BLaER1 (cell line): ENCODE measurements around the gene LSAMP.

ENCODE experiments used
- H3K27ac ChIP-seq: shearing (Covaris generic); formaldehyde crosslinking; 2 replicates; pipeline ENCODE4 v1.8.1; 2022
- H3K27me3 ChIP-seq: shearing (Covaris generic); formaldehyde crosslinking; 2 replicates; pipeline ENCODE4 v1.8.1; 2022
- H3K36me3 ChIP-seq: shearing (Covaris generic); formaldehyde crosslinking; 2 replicates; pipeline ENCODE4 v1.8.1; 2022
- H3K4me1 ChIP-seq: shearing (Covaris generic); formaldehyde crosslinking; 2 replicates; pipeline ENCODE4 v1.8.1; 2022
- H3K4me2 ChIP-seq: shearing (Covaris generic); formaldehyde crosslinking; 2 replicates; pipeline ENCODE4 v1.8.1; 2022
- H3K4me3 ChIP-seq: shearing (Covaris generic); formaldehyde crosslinking; 2 replicates; pipeline ENCODE4 v1.8.1; 2022
- H3K9ac ChIP-seq: shearing (Covaris generic); formaldehyde crosslinking; 2 replicates; pipeline ENCODE4 v1.8.1; 2022
- H3K9me3 ChIP-seq: shearing (Covaris generic); formaldehyde crosslinking; 2 replicates; pipeline ENCODE4 v1.8.1; 2022
- H4K20me1 ChIP-seq: shearing (Covaris generic); formaldehyde crosslinking; 2 replicates; pipeline ENCODE4 v1.8.1; 2022
- Cebpa-rat ChIP-seq: shearing (Covaris generic); IDR thresholded peaks from 2 replicates; pipeline ENCODE4 v1.8.1; 2022

Gene LSAMP

DNA sequence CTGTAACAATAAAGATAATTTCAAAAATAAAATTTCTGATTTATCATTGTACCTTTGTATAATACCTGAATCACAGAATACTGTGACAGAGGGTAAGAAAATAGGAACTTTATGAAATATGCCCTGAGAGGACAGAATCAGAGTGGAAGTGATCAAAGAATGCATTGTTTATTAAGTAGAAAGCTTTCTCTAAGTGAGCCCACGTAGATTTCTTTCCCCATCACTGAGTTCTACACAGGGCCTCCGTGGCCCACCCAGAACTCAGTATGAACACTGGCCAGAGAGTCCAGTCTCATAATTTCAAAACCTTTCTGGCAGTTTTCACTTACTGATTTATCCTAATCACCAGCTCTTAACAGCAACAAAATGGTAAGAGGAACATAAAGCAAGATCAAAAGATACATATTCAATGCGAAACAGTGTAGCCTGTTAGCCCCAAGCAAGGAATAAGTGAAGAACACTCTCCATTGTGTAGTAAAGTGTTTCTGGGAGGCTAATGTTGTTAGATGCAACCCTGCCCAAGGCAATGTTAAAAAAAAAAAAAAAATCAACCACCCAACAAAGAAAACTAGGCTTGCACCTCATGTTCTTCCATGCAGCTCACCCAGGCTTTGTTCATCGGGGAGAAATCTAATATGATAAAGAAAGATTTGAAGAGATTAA, 341.3 kb downstream of the LSAMP start:
- Histone ChIP-seq H3K27ac (no peak overlapping the region), H3K36me3 (no peaks in the 10 kb centered on the region), H3K9me3 (no peaks in the 10 kb centered on the region), H3K4me2 (no peak overlapping the region), H3K4me3 (no peak overlapping the region), H3K27me3 (no peaks in the 10 kb centered on the region), H3K4me1 (no peaks in the 10 kb centered on the region), H4K20me1 (no peaks in the 10 kb centered on the region), H3K9ac (no peak overlapping the region)
- no peak for TF ChIP-seq Cebpa-rat

DNA sequence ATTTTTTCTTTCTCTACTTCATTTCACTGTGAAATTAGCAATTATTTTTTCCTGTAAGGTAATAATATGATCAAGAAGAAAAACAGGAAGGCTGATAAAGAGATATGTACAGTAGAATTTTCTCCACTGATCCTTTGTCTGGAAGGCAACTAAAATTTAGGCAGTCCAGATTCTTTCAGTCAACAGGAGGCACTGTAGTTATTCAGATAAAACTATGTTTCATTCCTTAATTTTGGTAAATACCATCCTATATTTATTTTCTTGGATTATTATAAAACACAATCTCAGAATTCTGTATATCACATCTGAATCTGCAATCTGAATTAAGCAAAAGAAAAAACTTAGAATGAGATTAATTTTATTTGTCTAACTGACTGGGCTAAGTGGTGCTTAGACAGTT, 343.2 kb downstream of the LSAMP start:
- no peaks in the 10 kb centered on the region for H3K36me3 ChIP-seq
- H3K27me3 ChIP-seq: no peaks in the 10 kb centered on the region
- no peak overlapping the region for H3K4me3 ChIP-seq
- H4K20me1 ChIP-seq: no peaks in the 10 kb centered on the region
- no peak for TF ChIP-seq Cebpa-rat
- H3K4me2 ChIP-seq: no peak overlapping the region
- H3K4me1 ChIP-seq: no peaks in the 10 kb centered on the region
- no peak overlapping the region for H3K27ac ChIP-seq
- H3K9ac ChIP-seq: no peak overlapping the region
- no peaks in the 10 kb centered on the region for H3K9me3 ChIP-seq

DNA sequence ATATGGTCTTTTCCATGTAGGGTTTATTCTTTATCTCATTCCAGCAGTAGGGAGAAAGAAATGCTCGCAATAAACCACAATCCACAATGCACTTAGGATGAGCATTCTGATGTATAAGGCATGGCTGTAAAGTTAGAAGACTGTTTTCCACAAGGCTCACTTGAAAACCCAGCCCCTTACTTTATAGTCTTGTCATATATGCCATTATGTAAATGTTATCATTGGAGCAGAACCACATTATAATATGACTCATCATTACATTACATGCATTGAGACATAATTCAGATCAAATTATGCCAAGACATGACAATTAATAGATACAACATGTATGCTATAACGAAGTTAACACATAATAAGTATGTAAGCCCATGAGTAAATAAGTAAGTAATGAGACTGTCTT, 348.1 kb downstream of the LSAMP start:
- Histone ChIP-seq H4K20me1 (no peaks in the 10 kb centered on the region), H3K27me3 (no peaks in the 10 kb centered on the region), H3K36me3 (no peaks in the 10 kb centered on the region), H3K4me1 (no peaks in the 10 kb centered on the region), H3K9ac (no peak overlapping the region), H3K27ac (no peak overlapping the region), H3K4me3 (no peak overlapping the region), H3K9me3 (no peaks in the 10 kb centered on the region), H3K4me2 (no peak overlapping the region)
- no peak for TF ChIP-seq Cebpa-rat

DNA sequence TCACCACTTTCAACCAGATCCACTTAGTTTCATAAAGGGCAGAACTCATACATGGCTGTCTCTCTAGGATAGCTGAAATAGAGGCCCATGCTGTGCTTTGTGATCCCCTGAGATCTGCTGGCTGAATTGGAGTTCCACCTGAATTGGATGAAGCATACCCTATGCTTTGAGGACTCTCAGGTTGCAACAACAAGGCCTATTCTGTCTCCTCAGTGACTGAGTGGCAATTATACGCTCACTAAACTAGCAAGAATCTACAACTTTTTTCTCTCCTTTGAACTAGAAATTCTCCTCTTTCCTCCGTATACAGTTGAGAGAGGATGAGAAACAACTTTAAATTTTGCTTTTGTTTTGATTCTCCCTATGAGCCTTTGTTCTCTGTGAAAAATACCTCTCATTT, 348.7 kb downstream of the LSAMP start:
- H3K4me2 ChIP-seq: no peak overlapping the region
- no peak overlapping the region for H3K9ac ChIP-seq
- H3K4me3 ChIP-seq: no peak overlapping the region
- TF ChIP-seq Cebpa-rat: no peak
- H3K4me1 ChIP-seq: no peaks in the 10 kb centered on the region
- no peaks in the 10 kb centered on the region for H3K9me3 ChIP-seq
- no peaks in the 10 kb centered on the region for H3K27me3 ChIP-seq
- no peaks in the 10 kb centered on the region for H4K20me1 ChIP-seq
- no peaks in the 10 kb centered on the region for H3K36me3 ChIP-seq
- no peak overlapping the region for H3K27ac ChIP-seq

DNA sequence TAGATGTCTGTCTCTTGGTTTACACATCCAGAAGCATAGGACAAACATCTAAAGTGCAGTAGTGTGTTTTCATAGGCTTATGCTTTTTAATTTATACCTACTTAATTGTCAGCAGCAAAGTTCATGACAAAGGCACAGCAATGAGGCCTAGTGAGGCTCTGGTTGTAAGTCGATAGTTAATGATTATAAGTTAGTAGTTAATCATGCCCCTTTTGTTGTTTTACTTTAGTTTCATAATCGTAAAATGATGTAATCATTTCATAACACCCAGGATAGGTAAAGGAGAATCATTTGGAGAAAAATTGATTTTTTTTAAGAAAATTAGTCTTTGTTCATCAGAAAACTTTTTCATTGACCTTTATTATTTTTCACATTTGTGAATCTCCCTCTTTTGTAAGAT, 351.9 kb downstream of the LSAMP start:
- H3K9me3 ChIP-seq: no peaks in the 10 kb centered on the region; the same call in 1 of the 2 replicates
- no peak overlapping the region for H3K4me2 ChIP-seq
- no peaks in the 10 kb centered on the region for H3K27me3 ChIP-seq
- H4K20me1 ChIP-seq: no peaks in the 10 kb centered on the region
- no peak overlapping the region for H3K27ac ChIP-seq
- no peak overlapping the region for H3K4me3 ChIP-seq
- no peaks in the 10 kb centered on the region for H3K36me3 ChIP-seq
- H3K9ac ChIP-seq: no peak overlapping the region
- H3K4me1 ChIP-seq: no peaks in the 10 kb centered on the region
- no peak for TF ChIP-seq Cebpa-rat

DNA sequence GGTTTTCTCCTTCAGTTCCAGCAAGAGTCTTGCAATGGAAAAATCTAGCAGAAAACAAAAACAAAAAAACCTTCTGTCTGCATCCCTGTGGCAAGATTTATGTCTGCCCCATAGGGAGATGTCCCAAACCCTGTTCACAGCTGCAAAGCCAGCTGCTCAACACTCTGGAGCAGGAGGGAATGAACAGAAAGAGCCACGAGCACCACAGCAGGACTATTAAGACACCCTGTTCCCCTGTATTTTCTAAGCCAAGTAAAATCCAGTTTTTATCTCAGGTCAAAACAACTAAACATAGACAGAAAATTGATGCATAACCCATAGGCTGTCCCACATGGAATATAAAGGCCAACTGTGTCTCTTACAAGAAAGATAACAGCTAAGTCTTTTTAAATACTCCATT, 357.9 kb downstream of the LSAMP start:
- H3K4me2 ChIP-seq: no peak overlapping the region
- TF ChIP-seq Cebpa-rat: no peak
- H3K9ac ChIP-seq: no peak overlapping the region

DNA sequence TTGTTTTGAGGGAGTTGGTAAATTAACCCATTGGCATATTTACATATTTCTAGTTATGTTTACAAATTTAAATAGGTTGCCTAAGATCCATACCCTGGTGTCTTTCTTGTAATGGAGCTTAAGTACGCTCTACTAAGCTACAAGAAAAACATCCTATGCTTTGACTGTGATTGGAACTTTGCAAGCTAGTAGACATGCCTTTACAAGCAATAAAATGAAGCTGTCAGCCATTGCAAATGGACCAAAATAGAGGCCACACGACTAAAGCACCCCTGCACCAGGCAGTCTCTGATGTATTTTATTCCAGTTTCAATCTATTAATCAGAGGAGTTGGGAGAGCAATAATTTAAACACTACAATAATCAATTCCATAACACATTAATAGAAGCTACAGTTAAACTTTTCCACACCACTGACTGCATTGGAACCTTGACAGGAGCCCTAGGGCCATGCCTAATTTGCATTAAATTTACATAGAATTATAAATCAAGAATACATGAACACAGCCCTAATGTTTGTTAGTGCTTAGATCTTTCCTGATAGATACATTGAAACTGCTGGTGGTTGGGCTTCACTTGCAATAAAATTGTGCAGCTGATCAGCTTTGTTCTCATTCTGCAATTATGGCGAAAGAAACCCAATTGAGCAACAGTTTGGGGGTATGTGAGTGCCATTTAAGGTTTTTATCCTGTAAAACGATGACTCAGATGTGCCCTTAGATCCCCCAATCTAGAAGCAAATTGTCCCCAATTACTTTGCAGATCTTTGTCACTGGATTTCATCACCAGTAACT, 360.1 kb downstream of the LSAMP start:
- Histone ChIP-seq H4K20me1 (no peaks in the 10 kb centered on the region), H3K36me3 (no peaks in the 10 kb centered on the region), H3K27ac (no peak overlapping the region), H3K9me3 (no peaks in the 10 kb centered on the region), H3K4me3 (no peak overlapping the region), H3K4me2 (no peak overlapping the region), H3K9ac (no peak overlapping the region), H3K4me1 (no peaks in the 10 kb centered on the region), H3K27me3 (no peaks in the 10 kb centered on the region)
- TF ChIP-seq Cebpa-rat: no peak

More for the DNA sequence above, 357.9 kb downstream of the LSAMP start:
- no peaks in the 10 kb centered on the region for H3K4me1 ChIP-seq
- H3K27ac ChIP-seq: no peak overlapping the region
- H4K20me1 ChIP-seq: no peaks in the 10 kb centered on the region
- no peaks in the 10 kb centered on the region; the same call in 1 of the 2 replicates for H3K9me3 ChIP-seq
- no peaks in the 10 kb centered on the region for H3K36me3 ChIP-seq
- H3K27me3 ChIP-seq: no peaks in the 10 kb centered on the region
- H3K4me3 ChIP-seq: no peak overlapping the region

DNA sequence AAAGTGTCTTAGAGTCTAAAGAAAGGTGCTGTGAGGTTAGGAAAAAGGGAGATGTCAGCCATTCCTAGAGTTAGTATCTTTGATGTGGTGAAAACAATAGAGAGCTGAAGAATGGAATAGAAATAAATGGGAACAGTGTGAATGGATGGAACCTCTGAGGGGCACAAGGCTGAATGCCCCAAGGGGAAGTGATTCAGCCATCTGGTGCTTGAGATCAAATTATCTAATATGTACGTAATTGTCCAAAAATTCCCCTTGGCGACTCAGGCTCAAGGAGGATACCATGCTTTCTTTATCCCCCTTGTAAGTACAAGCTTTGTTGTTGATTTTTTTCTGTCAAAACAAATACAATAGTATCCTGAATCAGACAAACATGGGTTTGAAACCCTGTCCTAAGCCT, 361.6 kb downstream of the LSAMP start:
- no peak overlapping the region for H3K4me2 ChIP-seq
- H4K20me1 ChIP-seq: no peaks in the 10 kb centered on the region
- no peak overlapping the region for H3K27ac ChIP-seq
- H3K9me3 ChIP-seq: no peaks in the 10 kb centered on the region
- no peak overlapping the region for H3K9ac ChIP-seq
- TF ChIP-seq Cebpa-rat: no peak
- H3K27me3 ChIP-seq: no peaks in the 10 kb centered on the region
- H3K4me1 ChIP-seq: no peaks in the 10 kb centered on the region
- no peak overlapping the region for H3K4me3 ChIP-seq
- H3K36me3 ChIP-seq: no peaks in the 10 kb centered on the region

DNA sequence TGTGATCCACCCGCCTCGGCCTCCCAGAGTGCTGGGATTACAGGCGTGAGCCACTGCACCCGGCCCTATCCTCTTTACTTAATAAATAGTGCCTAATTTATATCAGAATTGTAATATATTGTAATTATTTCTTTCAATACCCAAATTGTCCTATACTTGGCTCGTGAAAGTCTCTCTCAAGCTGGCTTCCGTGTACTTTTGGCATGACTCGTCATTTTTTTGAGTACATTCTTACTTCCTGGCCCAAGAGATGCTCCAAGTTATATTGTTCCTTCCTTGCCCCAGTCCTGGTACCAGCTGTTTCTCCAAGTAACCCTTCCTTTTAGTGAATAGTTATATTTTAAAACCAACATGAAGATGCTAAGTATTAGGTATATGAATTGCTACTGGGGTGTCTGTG, 366.7 kb downstream of the LSAMP start:
- Histone ChIP-seq H3K9me3 (no peaks in the 10 kb centered on the region), H3K36me3 (no peaks in the 10 kb centered on the region), H3K27ac (no peak overlapping the region), H3K4me3 (no peak overlapping the region), H3K4me1 (no peaks in the 10 kb centered on the region), H3K4me2 (no peak overlapping the region), H3K27me3 (no peaks in the 10 kb centered on the region), H4K20me1 (no peaks in the 10 kb centered on the region), H3K9ac (no peak overlapping the region)
- no peak for TF ChIP-seq Cebpa-rat

DNA sequence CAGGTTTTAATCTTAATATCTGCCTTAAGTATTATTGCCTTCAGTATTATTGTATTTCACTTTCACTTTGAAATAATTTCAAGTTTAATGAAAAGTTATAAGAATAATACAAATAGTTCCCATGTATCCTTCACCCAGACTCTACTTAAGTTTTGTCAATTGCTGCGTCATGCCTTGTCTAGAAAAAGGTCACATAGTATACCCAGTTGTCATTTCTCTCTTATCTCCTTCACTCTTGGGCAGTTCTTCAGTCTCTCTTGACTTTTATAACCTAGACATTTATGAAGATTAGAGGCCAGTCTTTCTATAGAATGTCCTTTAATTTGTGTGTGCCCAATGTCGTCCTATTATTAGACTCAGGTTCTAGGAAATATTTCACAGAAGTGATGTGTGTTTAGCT, 367.7 kb downstream of the LSAMP start:
- Histone ChIP-seq H3K27ac (no peak overlapping the region), H3K9ac (no peak overlapping the region), H3K4me3 (no peak overlapping the region), H3K27me3 (no peaks in the 10 kb centered on the region), H4K20me1 (no peaks in the 10 kb centered on the region), H3K4me2 (no peak overlapping the region), H3K4me1 (no peaks in the 10 kb centered on the region), H3K36me3 (no peaks in the 10 kb centered on the region), H3K9me3 (no peaks in the 10 kb centered on the region)
- TF ChIP-seq Cebpa-rat: no peak
